GM13977 (cell line): ENCODE measurements around the gene ZNRD2.

Source experiments
- DNase-seq: peaks from one replicate; pipeline ENCODE4 v3.0.0; 2012; ENCODE audit warnings: low spot score
- in situ Hi-C: fragments of 300-500 bp; cut with MboI; formaldehyde crosslinking; loops from one replicate; pipeline ENCODE4 v1.12.0; 2022; ENCODE audit warnings: low sequenced_read_pairs, low pct_unique_long_range_greater_than_20kb, mixed read lengths, inconsistent platforms; ENCODE audit not compliant: unreplicated experiment
- TF ChIP-seq, protein P1 (sequence below): IDR thresholded peaks from 2 replicates; pipeline ENCODE4 v1.5.1; 2012; ENCODE audit warnings: mild to moderate bottlenecking, control low read depth; ENCODE audit not compliant: insufficient read depth; ENCODE audit errors: extremely low read depth, missing control alignments

The ZNRD2 gene

DNA sequence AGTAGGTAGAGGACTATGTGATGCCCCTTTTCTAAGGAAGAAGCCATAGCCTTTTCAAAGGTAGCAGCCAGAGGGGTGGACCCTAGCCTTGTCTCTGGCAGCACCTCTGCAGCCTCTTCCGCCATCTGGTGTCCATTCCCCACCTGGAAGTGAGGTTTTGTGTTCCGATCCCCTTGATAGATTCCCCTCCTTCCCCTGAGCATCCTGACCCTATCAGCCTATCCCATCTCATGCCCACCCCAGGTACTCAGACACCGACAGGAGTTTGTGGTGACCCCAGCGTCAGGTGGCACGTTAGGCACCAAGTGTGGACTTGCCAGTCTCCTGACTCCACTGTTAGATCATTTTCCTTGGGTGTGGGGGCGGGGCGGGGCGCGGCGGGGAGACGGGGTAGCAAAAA, 1.7 kb downstream of the ZNRD2 start:
- TF ChIP-seq, protein P1, sequence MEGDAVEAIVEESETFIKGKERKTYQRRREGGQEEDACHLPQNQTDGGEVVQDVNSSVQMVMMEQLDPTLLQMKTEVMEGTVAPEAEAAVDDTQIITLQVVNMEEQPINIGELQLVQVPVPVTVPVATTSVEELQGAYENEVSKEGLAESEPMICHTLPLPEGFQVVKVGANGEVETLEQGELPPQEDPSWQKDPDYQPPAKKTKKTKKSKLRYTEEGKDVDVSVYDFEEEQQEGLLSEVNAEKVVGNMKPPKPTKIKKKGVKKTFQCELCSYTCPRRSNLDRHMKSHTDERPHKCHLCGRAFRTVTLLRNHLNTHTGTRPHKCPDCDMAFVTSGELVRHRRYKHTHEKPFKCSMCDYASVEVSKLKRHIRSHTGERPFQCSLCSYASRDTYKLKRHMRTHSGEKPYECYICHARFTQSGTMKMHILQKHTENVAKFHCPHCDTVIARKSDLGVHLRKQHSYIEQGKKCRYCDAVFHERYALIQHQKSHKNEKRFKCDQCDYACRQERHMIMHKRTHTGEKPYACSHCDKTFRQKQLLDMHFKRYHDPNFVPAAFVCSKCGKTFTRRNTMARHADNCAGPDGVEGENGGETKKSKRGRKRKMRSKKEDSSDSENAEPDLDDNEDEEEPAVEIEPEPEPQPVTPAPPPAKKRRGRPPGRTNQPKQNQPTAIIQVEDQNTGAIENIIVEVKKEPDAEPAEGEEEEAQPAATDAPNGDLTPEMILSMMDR = peak; percentile 19
- in situ Hi-C loops = no loop called here
- DNase-seq = no peak

DNA sequence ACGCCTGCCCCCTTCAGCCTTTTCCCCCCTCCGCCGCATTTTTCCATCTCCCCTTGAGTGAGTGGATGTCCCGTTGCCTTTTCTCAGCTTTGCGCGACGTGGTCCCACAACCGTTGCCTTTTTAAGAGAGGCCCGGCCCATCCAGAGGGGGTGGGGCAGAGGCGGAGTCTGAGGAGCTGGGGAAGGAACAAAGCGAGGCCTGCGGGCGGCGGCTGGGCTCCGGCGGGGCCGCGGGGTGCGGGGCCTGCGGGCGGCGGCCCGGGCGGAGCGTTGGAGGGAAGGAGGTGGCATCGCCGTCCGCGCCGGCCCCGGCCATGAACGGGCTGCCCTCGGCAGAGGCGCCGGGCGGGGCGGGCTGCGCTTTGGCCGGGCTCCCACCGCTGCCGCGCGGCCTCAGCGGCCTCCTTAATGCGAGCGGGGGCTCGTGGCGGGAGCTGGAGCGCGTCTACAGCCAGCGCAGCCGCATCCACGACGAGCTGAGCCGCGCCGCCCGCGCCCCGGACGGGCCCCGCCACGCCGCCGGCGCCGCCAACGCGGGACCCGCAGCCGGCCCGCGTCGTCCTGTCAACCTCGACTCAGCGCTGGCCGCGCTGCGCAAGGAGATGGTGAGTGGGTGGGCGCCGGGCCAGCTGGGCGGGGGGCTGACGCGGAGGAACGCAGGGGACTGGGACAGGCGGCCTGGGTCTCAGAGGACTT, 2.2 kb downstream of the ZNRD2 start, which contains the start of gene FAM89B:
TSS of gene FAM89B (plus strand) at position 183 of the 696 bp plus-strand sequence. CDS start at position 315, 132 bp downstream.
- TF ChIP-seq, protein P1 = no peak
- in situ Hi-C loops = no loop called here
- DNase-seq = peak; percentile 90

DNA sequence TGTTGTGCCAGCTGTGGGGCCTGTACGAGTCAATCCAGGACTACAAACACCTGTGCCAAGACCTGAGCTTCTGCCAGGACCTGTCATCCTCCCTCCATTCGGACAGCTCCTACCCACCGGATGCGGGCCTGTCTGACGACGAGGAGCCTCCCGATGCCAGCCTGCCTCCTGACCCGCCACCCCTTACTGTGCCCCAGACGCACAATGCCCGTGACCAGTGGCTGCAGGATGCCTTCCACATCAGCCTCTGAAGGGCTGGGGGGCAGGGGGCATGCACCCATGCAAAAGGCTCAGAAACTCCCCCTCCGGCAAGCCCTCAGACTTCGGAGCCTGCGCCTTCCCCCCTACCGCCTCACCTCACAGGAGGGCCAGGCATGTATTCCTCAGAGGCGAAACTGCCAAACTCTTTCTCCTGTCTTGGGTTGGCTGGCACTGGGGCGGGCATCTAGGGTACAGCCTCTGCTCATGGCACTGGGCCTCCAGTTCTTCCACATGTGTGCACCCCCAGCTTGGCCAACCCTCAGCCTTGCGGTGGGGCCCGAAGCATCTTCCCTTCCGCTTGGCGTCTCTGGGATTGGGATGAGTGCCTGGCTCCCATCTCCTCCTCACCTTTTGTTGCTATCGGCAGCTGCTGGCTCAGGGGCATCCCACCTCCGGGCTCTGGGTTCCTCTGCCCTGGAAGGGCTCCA, 3.3 kb downstream of the ZNRD2 start:
- TF ChIP-seq, protein P1 = no peak
- DNase-seq = no peak
- in situ Hi-C loops = no loop called here

DNA sequence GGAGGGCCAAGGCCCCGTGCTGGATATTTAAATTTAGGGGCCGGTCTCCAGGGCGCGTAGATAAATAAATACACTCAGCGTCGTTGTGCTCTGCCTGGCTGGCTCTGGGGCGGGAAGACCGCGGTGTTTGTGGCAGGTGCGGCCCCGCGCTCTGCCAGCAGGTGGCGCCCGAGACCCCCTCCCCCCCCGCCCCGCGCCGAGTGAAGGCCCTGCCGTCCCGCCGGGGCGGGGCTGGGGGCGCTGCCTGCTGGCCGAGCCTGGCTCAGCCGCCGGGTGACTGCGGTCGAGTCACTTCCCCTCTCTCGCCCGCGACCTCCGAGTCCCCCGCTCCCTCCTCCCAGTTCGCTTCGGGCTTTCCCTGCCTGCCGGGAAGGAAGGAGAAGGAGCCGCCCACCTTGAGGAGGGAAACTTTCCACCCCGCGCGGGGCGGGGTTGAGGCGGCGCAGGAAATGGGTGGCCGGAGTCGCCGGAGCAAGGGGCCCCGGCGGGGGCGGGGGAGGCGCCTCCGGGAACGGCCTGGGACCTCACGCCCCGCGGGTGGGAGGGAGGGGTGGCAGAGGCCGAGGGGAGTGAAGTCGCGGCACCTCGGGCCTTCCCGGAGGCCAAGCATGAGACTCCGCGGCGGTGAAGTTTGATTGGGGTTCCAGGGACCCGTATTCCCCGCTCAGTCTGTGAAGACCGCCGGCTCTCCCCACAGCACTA, 4.0 kb downstream of the ZNRD2 start:
- TF ChIP-seq, protein P1 = peak; percentile 84
- peak; percentile 98 for DNase-seq
- in situ Hi-C loops = no loop called here

DNA sequence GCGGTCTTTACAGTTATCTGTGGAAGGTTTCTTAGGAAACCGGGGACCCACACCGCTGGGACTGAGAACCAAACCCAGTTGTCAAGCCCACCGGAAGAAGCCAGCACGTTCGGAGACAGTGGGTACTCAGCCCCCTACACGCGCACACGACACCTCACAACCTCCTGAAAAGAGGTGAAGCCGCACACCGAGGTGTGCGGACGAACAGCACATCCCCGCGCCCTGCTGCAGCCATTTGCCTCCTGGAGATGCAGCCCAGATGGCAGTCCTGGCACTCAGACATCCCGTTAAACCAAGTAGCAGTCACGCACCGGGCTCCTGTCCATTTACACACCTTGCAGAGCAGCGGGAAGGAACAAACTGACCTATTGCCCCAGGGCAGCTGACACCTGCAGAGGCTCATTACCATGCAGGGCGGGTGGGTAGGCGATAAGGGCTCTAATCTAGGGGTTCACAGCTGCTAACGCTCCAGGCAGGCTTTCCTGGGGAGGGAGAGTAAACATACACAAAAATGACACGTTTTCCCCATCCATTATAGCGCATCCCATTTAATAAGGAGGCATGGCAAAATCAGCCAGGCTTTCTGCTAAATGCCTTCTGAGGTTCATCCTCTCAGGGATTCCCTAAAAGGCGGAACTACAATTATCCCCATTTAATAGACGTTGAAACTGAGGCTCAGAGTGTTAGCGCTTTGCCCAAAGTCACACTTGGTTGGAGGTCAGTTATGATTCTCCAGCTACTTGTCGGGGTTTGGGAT, 4.7 kb downstream of the ZNRD2 start:
- in situ Hi-C loops = no loop called here
- TF ChIP-seq, protein P1 = no peak
- peak; percentile 70 for DNase-seq
